ENCODE measurements around the gene SNX24. TPM values are rescaled to one million over a fixed set of nuclear protein-coding genes. Genes with fewer than 3 reads are reported as not detected.

SNX24 gene
- total RNA-seq, 1 experiment from 2014 or later: 22.3 TPM

- no peaks in the 10 kb centered on the region for H3F3A ChIP-seq (ENCODE audit: insufficient read depth, low read depth)
- 0 out of 2 replicates have a peak, but pooled peaks cover 5% of the 10 kb centered on the region for H3K79me2 ChIP-seq (ENCODE audit: low read depth)
- DNase-seq: no peak
- H2AFZ ChIP-seq: no peak overlapping the region
- no peak overlapping the region for H3K4me3 ChIP-seq
- H3K9me2 ChIP-seq (ENCODE audit: insufficient read depth): no peaks in the 10 kb centered on the region
- CTCF ChIA-PET: no interaction called here
- no peak overlapping the region for H3K27ac ChIP-seq
- no peaks in the 10 kb centered on the region for H3K4me1 ChIP-seq (replicated peaks; ENCODE audit: insufficient read depth)
- intact Hi-C loops (cut with micrococcal nuclease; ENCODE audit: unreplicated experiment): no loop called here
- POLR2A ChIA-PET (ENCODE audit: unreplicated experiment): no interaction called here
- no TSS peak for BruUV-seq (replicated peaks)
- TF ChIP-seq EZH2 (IDR thresholded peaks at IDR 0.05; ENCODE audit: low read depth) (no peak), CTCF (conservative IDR thresholded peaks at IDR 0.05) (no peak)
- 0 out of 2 replicates have a peak, but pooled peaks cover 4% of the 10 kb centered on the region for H4K20me1 ChIP-seq (ENCODE audit: insufficient read depth)
- H3K9me3 ChIP-seq (ENCODE audit: insufficient read depth, low read depth): no peaks in the 10 kb centered on the region
- no peak overlapping the region for H3K4me2 ChIP-seq
- no peaks in the 10 kb centered on the region for H3K27me3 ChIP-seq (ENCODE audit: insufficient read depth, low read depth)
- H3K36me3 ChIP-seq (ENCODE audit: low read depth): no peaks in the 10 kb centered on the region
Observed at GRCh38 chr5:122916490-122916889, 71.1 kb downstream of the SNX24 start.

GRCh38 chr5:122919969-122920368, 74.6 kb downstream of the SNX24 start:
- no peak for TF ChIP-seq EZH2 (IDR thresholded peaks at IDR 0.05; ENCODE audit: low read depth)
- TF ChIP-seq CTCF (conservative IDR thresholded peaks at IDR 0.05): no peak
- H3K9me3 ChIP-seq (ENCODE audit: insufficient read depth, low read depth): no peaks in the 10 kb centered on the region
- H3K4me3 ChIP-seq: no peak overlapping the region
- 0 out of 2 replicates have a peak, but pooled peaks cover 5% of the 10 kb centered on the region for H3K79me2 ChIP-seq (ENCODE audit: low read depth)
- no peak overlapping the region for H3K4me2 ChIP-seq
- CTCF ChIA-PET: no interaction called here
- no peak overlapping the region for H2AFZ ChIP-seq
- intact Hi-C loops (cut with micrococcal nuclease; ENCODE audit: unreplicated experiment): no loop called here
- POLR2A ChIA-PET (ENCODE audit: unreplicated experiment): no interaction called here
- no peaks in the 10 kb centered on the region for H3F3A ChIP-seq (ENCODE audit: insufficient read depth, low read depth)
- 0 out of 2 replicates have a peak, but pooled peaks cover 4% of the 10 kb centered on the region for H4K20me1 ChIP-seq (ENCODE audit: insufficient read depth)
- no peak overlapping the region for H3K27ac ChIP-seq
- no peaks in the 10 kb centered on the region for H3K36me3 ChIP-seq (ENCODE audit: low read depth)
- no peaks in the 10 kb centered on the region for H3K27me3 ChIP-seq (ENCODE audit: insufficient read depth, low read depth)
- no peaks in the 10 kb centered on the region for H3K4me1 ChIP-seq (replicated peaks; ENCODE audit: insufficient read depth)
- no peaks in the 10 kb centered on the region for H3K9me2 ChIP-seq (ENCODE audit: insufficient read depth)
- no peak for DNase-seq
- no TSS peak for BruUV-seq (replicated peaks)

- intact Hi-C loops (cut with micrococcal nuclease; ENCODE audit: unreplicated experiment): no loop called here
- Histone ChIP-seq H3K9me2 (ENCODE audit: insufficient read depth) (no peaks in the 10 kb centered on the region), H3K4me1 (replicated peaks; ENCODE audit: insufficient read depth) (no peaks in the 10 kb centered on the region), H3K27ac (no peak overlapping the region), H3K4me3 (no peak overlapping the region), H3K79me2 (ENCODE audit: low read depth) (0 out of 2 replicates have a peak, but pooled peaks cover 5% of the 10 kb centered on the region), H3F3A (ENCODE audit: insufficient read depth, low read depth) (no peaks in the 10 kb centered on the region), H2AFZ (no peak overlapping the region), H3K9me3 (ENCODE audit: insufficient read depth, low read depth) (no peaks in the 10 kb centered on the region), H3K36me3 (ENCODE audit: low read depth) (no peaks in the 10 kb centered on the region), H3K27me3 (ENCODE audit: insufficient read depth, low read depth) (no peaks in the 10 kb centered on the region), H3K4me2 (no peak overlapping the region), H4K20me1 (ENCODE audit: insufficient read depth) (0 out of 2 replicates have a peak, but pooled peaks cover 4% of the 10 kb centered on the region)
- BruUV-seq (replicated peaks): no TSS peak
- ChIA-PET POLR2A (ENCODE audit: unreplicated experiment) (no interaction called here), CTCF (no interaction called here)
- no peak for DNase-seq
- TF ChIP-seq EZH2 (IDR thresholded peaks at IDR 0.05; ENCODE audit: low read depth) (no peak), CTCF (conservative IDR thresholded peaks at IDR 0.05) (no peak)
Observed at GRCh38 chr5:122921826-122922225, 76.4 kb downstream of the SNX24 start.

Measured in PC-9 (cell line).